Suprapubic skin (tissue), 4 donors: ENCODE measurements around the gene TET1. TPM values are rescaled to one million over a fixed set of nuclear protein-coding genes. Genes with fewer than 3 reads are reported as not detected.

ENCODE experiments used
- DNase-seq, 2 donors: peaks; one replicate each; pipeline ENCODE4 v3.0.0-alpha.2; 2019; ENCODE audit warnings: low spot score in 2 of 2
- H3K27ac ChIP-seq: fragments of 200-600 bp; sonication (generic); one replicate; pipeline ENCODE4 v1.5.1; 2019
- H3K27me3 ChIP-seq: fragments of 200-600 bp; sonication (generic); one replicate; pipeline ENCODE4 v1.5.1; 2019
- H3K36me3 ChIP-seq: fragments of 200-600 bp; sonication (generic); one replicate; pipeline ENCODE4 v1.5.1; 2019
- H3K4me1 ChIP-seq: fragments of 200-600 bp; sonication (generic); one replicate; pipeline ENCODE4 v1.5.1; 2019
- H3K4me3 ChIP-seq: fragments of 200-600 bp; sonication (generic); one replicate; pipeline ENCODE4 v1.5.1; 2019; ENCODE audit warnings: mild to moderate bottlenecking
- H3K9me3 ChIP-seq: fragments of 200-600 bp; sonication (generic); one replicate; pipeline ENCODE4 v1.5.1; 2019
- EP300 ChIP-seq: sonication (generic); formaldehyde crosslinking; IDR thresholded peaks from one replicate; pipeline ENCODE4 v1.6.1; 2017; ENCODE audit warnings: antibody characterized with exemption
- POLR2A ChIP-seq, 2 donors: fragments of 450-650 bp; IDR thresholded peaks; one replicate each; pipeline ENCODE4 v1.6.1; 2017; ENCODE audit warnings: antibody characterized with exemption in 2 of 2, mild to moderate bottlenecking in 2 of 2, moderate library complexity in 2 of 2
- POLR2AphosphoS5 ChIP-seq, 3 donors: sonication (generic); formaldehyde crosslinking; IDR thresholded peaks; one replicate each; pipeline ENCODE4 v1.6.1; 2017; ENCODE audit warnings: antibody characterized with exemption in 3 of 3
- WGBS: methylation state at CpG from one replicate; pipeline ENCODE4 v1.1.5; 2018; 5-methylcytosine and 5-hydroxymethylcytosine counted together
- total RNA-seq, 4 donors: library from RNA; depleted of rRNA; stranded (reverse); fragments of >200 nt; gene quantifications; one replicate each; pipeline ENCODE4 v1.1.0, GENCODE V29; 2016
- TF ChIP-seq, protein P1 (sequence below), 2 donors: fragments of 200-600 bp in 1 of 2; fragments of 450-650 bp in 1 of 2; sonication (generic) in 1 of 2; IDR thresholded peaks; one replicate each; pipeline ENCODE4 v1.5.1; 2016 to 2019; ENCODE audit warnings: antibody characterized with exemption in 2 of 2, mild to moderate bottlenecking in 1 of 2, moderate library complexity in 1 of 2

TET1 gene
- total RNA-seq, 4 donors from 2014 or later = 0.98 to 3.2 (median 2.6) TPM

DNA sequence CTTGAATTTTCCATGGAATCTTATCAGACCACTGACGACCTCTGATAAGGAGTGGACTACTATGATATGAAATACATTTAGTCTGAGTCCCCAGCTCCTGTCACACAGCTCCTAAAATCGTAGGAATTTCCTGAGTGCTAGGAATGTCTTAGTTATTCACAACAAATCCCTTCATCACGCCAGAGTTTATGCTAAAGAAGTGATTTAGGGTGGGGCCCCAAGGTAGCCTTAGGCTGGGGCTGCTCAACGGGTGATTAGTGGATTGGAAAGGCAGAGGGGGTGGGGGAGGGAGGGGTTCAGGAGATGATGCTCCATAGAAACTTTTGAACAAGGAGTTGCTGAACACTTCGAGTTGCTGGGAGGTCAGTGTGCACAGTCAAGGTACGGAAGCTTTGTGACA is 7.0 kb upstream of the TET1 start:
- no peak overlapping the region for H3K27ac ChIP-seq
- 33% methylated on average over 6 of the region's 6 CpGs for WGBS
- DNase-seq = no peak
- no peaks in the 10 kb centered on the region for H3K36me3 ChIP-seq
- no peaks in the 10 kb centered on the region for H3K9me3 ChIP-seq
- H3K4me1 ChIP-seq = no peaks in the 10 kb centered on the region
- TF ChIP-seq, protein P1, sequence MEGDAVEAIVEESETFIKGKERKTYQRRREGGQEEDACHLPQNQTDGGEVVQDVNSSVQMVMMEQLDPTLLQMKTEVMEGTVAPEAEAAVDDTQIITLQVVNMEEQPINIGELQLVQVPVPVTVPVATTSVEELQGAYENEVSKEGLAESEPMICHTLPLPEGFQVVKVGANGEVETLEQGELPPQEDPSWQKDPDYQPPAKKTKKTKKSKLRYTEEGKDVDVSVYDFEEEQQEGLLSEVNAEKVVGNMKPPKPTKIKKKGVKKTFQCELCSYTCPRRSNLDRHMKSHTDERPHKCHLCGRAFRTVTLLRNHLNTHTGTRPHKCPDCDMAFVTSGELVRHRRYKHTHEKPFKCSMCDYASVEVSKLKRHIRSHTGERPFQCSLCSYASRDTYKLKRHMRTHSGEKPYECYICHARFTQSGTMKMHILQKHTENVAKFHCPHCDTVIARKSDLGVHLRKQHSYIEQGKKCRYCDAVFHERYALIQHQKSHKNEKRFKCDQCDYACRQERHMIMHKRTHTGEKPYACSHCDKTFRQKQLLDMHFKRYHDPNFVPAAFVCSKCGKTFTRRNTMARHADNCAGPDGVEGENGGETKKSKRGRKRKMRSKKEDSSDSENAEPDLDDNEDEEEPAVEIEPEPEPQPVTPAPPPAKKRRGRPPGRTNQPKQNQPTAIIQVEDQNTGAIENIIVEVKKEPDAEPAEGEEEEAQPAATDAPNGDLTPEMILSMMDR (IDR thresholded peaks at IDR 0.05) = no peak
- TF ChIP-seq EP300 (no peak), POLR2A (IDR thresholded peaks at IDR 0.05) (no peak), POLR2AphosphoS5 (IDR thresholded peaks at IDR 0.05) (no peak)
- H3K27me3 ChIP-seq = no peaks in the 10 kb centered on the region
- H3K4me3 ChIP-seq = no peak overlapping the region

DNA sequence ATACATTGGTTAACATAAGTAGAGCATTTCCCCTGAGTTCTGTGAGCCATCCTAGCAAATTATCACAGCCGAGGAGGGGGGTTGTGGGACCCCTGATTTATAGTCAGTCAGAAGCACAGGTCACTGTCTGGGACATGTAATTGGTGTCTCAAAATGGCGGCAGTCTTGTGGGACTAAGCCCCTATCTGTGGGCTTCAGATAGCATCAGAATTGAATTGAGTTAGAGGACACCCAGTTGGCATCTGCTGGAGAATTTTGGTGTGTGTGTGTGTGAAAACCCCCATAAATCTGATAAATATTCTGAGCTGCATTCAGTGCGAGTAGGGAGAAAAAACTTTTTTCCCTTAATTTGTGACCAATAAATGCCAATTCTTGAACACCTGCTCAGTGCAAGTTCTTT is 6.5 kb upstream of the TET1 start:
- H3K4me1 ChIP-seq = no peaks in the 10 kb centered on the region
- no peaks in the 10 kb centered on the region for H3K9me3 ChIP-seq
- H3K27ac ChIP-seq = no peak overlapping the region
- WGBS = 55% methylated on average over 3 of the region's 3 CpGs
- TF ChIP-seq, protein P1 (IDR thresholded peaks at IDR 0.05) = no peak
- no peak for TF ChIP-seq POLR2A (IDR thresholded peaks at IDR 0.05)
- no peak for TF ChIP-seq EP300
- TF ChIP-seq POLR2AphosphoS5 (IDR thresholded peaks at IDR 0.05) = no peak
- DNase-seq = no peak
- no peaks in the 10 kb centered on the region for H3K27me3 ChIP-seq
- no peak overlapping the region for H3K4me3 ChIP-seq
- H3K36me3 ChIP-seq = no peaks in the 10 kb centered on the region

DNA sequence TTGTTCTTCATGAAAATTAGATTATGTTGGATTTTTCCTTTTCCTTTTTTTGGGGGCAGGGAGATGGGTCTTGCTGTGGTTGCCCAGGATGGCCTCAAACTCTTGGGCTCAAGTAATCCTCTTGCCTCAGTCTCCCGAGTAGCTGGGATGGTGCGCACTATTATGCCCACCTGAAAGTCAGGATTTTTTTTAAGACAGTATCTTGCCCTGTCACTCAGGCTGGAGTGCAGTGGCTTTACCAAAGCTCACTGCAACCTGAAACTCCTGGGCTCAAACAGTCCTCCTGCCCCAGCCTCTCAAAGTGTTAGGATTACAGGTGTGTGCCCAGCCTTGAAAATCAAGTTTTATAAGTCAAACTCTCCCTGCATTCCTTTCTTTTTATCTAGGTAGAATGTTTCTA is 1.7 kb upstream of the TET1 start:
- no peak overlapping the region for H3K4me3 ChIP-seq
- H3K9me3 ChIP-seq = no peaks in the 10 kb centered on the region
- H3K36me3 ChIP-seq = no peaks in the 10 kb centered on the region
- no peak overlapping the region for H3K27ac ChIP-seq
- DNase-seq = no peak
- TF ChIP-seq POLR2AphosphoS5 (IDR thresholded peaks at IDR 0.05) (no peak), POLR2A (IDR thresholded peaks at IDR 0.05) (no peak), EP300 (no peak)
- TF ChIP-seq, protein P1 (IDR thresholded peaks at IDR 0.05) = no peak
- H3K4me1 ChIP-seq = peaks cover 30% of the 10 kb centered on the region
- no peaks in the 10 kb centered on the region for H3K27me3 ChIP-seq
- WGBS = 97% methylated on average over 2 of the region's 2 CpGs

DNA sequence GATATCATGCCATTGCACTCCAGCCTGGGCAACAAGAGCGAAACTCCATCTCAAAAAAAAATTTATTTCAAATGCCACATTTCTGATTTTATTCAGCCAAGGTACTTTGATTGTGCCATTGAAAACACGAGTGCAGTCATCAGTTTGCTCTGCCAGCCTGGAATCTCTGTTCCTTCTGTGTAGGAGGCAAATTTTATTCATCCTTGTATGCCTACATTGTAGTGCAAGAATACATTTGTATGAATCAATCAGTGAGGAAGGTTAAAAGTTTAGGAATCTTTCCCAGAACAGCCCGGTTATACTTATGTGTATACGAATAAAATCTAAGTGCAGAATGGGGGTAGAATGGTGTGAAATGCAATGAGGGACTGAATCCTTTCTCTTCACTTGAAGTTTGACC is 886 bp upstream of the TET1 start:
- Histone ChIP-seq H3K27me3 (no peaks in the 10 kb centered on the region), H3K4me3 (no peak overlapping the region), H3K27ac (no peak overlapping the region), H3K36me3 (no peaks in the 10 kb centered on the region), H3K9me3 (no peaks in the 10 kb centered on the region), H3K4me1 (peaks cover 30% of the 10 kb centered on the region)
- no peak for DNase-seq
- TF ChIP-seq EP300 (no peak), POLR2A (IDR thresholded peaks at IDR 0.05) (no peak), POLR2AphosphoS5 (IDR thresholded peaks at IDR 0.05) (no peak)
- TF ChIP-seq, protein P1 (IDR thresholded peaks at IDR 0.05) = no peak
- 62% methylated on average over 4 of the region's 4 CpGs for WGBS

DNA sequence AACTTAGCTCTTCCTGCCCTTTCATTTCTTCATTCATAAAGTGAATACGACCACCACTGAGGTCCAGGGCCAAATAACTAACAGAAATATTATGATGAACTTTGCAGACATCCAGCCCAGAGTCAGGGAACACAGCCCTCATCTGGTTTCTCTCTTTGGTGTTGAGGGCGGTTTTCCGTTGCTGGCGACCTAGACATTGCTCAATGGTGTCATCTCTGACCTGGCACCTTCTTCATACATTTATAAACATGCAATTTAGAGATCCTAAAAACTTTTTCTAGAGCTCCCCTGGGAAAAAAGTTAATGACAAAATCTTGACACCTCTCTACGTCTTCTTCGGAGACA is 324 bp upstream of the TET1 start:
- WGBS = 9% methylated on average over 6 of the region's 6 CpGs
- DNase-seq = no peak
- TF ChIP-seq POLR2A (IDR thresholded peaks at IDR 0.05) (no peak), POLR2AphosphoS5 (IDR thresholded peaks at IDR 0.05) (no peak), EP300 (no peak)
- TF ChIP-seq, protein P1 (IDR thresholded peaks at IDR 0.05) = no peak

More for the DNA sequence above, 324 bp upstream of the TET1 start:
- Histone ChIP-seq H3K9me3 (no peaks in the 10 kb centered on the region), H3K27ac (no peak overlapping the region), H3K4me1 (peaks cover 30% of the 10 kb centered on the region), H3K27me3 (no peaks in the 10 kb centered on the region), H3K4me3 (peak overlapping the region; percentile 72), H3K36me3 (no peaks in the 10 kb centered on the region)
